Motor neuron (in vitro differentiated cells): ENCODE measurements around the gene PPP1R15A. TPM values are rescaled to one million over a fixed set of nuclear protein-coding genes. Genes with fewer than 3 reads are reported as not detected.
"Not testable (repeated sequence)": the region's sequence is repeated elsewhere in the genome, so short reads cannot be mapped to it uniquely, and the experiment has no call there.

Source experiments
- ATAC-seq, 8 experiments: fragments of 200-7000 bp; cut with Tn5 transposase; replicated peaks in 6 of 8; 2 replicates each; pipeline ENCODE4 v1.8.0; 2021; ENCODE audit warnings: mild to moderate bottlenecking in 8 of 8, moderate library complexity in 8 of 8
- H3K27ac ChIP-seq, 2 donors: fragments of 250-450 bp; sonication (Bioruptor Pico); 2 replicates each; pipeline ENCODE4 v1.9.0; 2021; ENCODE audit warnings: antibody characterized with exemption in 2 of 2, mild to moderate bottlenecking in 2 of 2, moderate library complexity in 1 of 2
- H3K4me1 ChIP-seq, 2 donors: fragments of 250-450 bp; sonication (Bioruptor Pico); replicated peaks in 1 of 2; 2 replicates each; pipeline ENCODE4 v1.6.1; 2021; ENCODE audit warnings: antibody characterized with exemption in 2 of 2, mild to moderate bottlenecking in 2 of 2, moderate library complexity in 1 of 2
- H3K4me3 ChIP-seq, 5 donors: fragments of 250-450 bp; sonication (Bioruptor Pico); 2 replicates each; pipeline ENCODE4 v1.9.0; 2021; ENCODE audit warnings: antibody characterized with exemption in 5 of 5, mild to moderate bottlenecking in 5 of 5, moderate library complexity in 4 of 5
- WGBS, 10 experiments: fragments of 450-650 bp; shearing (Covaris generic); methylation state at CpG; one replicate each; pipeline ENCODE4 v1.0.0; 2022; 5-methylcytosine and 5-hydroxymethylcytosine counted together
- in situ Hi-C, 9 experiments: fragments of 400-800 bp; cut with MboI; loops; one replicate each; pipeline ENCODE4 v1.15.0; 2021; ENCODE audit warnings: low sequenced_read_pairs in 9 of 9, low pct_unique_long_range_greater_than_20kb in 2 of 9; ENCODE audit not compliant: unreplicated experiment in 9 of 9
- total RNA-seq, 8 experiments: library from RNA; unstranded; fragments of 300-600 nt; gene quantifications; 2 replicates each; pipeline versions ENCODE4 v1.2.3 to v1.2.4, GENCODE V29; 2022

PPP1R15A gene
- total RNA-seq, 8 experiments from 2014 or later: 35.2 to 157 (median 68.6) TPM

DNA sequence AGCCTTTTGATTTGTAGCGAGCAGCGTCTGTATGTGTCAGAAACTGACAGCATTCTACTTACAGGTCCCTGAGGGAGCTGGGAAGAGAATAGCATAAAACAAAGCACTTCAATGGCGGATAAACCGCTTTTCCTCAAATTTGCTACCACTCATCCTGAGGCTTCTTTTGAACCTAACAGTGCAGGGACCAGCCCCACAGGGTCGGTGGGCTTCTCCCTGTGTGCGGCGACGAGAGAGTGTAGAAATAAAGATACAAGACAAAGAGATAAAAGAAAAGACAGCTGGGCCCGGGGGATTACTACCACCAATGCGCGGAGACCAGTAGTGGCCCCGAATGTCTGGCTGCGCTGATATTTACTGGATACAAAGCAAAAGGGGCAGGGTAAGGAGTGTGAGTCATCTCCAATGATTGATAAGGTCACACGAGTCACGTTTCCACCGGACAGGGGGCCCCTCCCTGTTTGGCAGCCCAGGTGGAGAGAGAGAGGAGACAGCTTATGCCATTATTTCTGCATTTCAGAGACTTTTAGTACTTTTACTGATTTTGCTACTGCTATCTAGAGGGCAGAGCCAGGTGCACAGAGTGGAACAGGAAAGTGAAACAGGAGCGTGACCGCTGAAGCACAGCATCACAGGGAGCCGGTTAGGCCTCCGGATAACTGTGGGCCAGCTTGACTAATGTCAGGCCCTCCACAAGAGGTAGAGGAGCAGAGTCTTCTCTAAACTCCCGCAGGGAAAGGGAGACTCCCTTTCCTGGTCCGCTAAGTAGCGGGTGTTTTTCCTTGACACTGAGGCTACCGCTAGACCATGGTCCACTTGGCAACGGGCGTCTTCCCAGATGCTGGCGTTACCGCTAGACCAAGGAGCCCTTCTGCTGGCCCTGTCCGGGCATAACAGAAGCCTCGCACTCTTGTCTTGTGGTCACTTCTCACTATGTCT, 4.1 kb downstream of the PPP1R15A start:
- Histone ChIP-seq H3K4me3 (peak overlapping the region; percentile 83 to 97 (median 91)), H3K27ac (peak overlapping the region; percentile 93 to 94), H3K4me1 (peaks cover 24 to 27% of the 10 kb centered on the region in 2 donors)
- ATAC-seq, in situ Hi-C loops: not testable (repeated sequence)
- 22 to 100% (median 59%) methylated on average over 2 to 12 of the region's 30 CpGs; no CpG with 5 or more reads in 2 of the 10 experiments for WGBS, 10 experiments

DNA sequence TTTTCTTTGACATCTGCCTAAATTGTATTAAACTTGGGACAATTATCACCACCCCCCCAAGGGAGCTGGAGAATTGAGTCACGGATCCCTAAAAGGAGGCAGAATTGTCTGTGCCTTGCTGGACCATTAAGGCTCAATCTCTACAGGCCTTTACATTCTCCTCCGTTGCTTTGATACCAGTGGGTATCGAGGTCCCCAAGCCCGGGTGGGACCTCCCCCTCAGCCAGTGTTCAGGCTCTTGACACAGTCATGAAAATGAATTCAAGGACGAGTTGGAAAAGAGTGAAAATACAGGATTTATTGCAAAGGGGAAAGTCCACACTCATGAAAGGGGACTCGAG, 5.6 kb downstream of the PPP1R15A start:
- Histone ChIP-seq H3K4me1 (peaks cover 24 to 25% of the 10 kb centered on the region in 2 donors), H3K27ac (no peak overlapping the region), H3K4me3 (no peak overlapping the region)
- no peak for ATAC-seq
- WGBS, 10 experiments: 68 to 100% (median 89%) methylated on average over 2 to 5 of the region's 6 CpGs; no CpG with 5 or more reads in 3 of the 10 experiments
- in situ Hi-C loops: no loop called here

DNA sequence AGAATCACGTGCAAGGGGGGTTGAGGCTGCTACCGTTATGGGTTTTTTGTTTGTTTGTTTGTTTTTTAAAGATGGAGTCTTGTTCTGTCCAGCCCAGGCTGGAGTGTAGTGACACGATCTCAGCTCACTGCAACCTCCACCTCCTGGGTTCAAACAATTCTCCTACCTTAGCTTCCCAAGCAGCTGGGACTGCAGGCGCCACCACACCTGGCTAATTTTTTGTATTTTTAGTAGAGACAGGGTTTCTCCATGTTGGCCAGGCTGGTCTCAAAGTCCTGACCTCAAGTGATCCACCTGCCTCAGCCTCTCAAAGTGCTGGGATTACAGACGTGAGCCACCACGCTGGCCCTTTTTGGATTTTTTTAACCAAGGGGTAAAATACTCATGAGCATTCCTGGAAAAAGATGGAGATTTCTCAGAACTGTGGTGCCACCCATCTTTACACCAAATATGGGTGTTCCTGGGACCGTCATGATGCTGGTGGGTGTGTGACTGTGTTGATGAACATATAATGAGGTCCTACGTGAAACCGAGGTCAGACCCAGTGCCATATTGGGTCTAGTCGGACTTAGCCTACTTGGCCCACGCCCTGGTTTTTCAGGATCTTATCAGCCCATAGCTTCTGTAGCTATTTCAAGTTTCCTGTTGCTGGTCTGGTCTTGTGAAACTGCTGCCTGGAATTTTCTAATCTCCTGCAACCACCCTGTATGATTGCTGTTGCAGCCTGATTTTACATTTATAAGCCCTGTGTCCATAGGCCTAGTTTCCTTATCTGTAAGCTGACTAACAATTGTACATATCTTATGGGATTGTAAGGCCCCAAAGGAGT, 6.2 kb downstream of the PPP1R15A start:
- no peak overlapping the region for H3K27ac ChIP-seq
- in situ Hi-C loops: no loop called here
- H3K4me1 ChIP-seq: peaks cover 22 to 25% of the 10 kb centered on the region in 2 donors
- peak in 3 of 8 experiments; percentile 2 to 11 (median 3) for ATAC-seq
- no peak overlapping the region for H3K4me3 ChIP-seq
- 29 to 97% (median 90%) methylated on average over 2 to 8 of the region's 11 CpGs; no CpG with 5 or more reads in 2 of the 10 experiments for WGBS, 10 experiments

DNA sequence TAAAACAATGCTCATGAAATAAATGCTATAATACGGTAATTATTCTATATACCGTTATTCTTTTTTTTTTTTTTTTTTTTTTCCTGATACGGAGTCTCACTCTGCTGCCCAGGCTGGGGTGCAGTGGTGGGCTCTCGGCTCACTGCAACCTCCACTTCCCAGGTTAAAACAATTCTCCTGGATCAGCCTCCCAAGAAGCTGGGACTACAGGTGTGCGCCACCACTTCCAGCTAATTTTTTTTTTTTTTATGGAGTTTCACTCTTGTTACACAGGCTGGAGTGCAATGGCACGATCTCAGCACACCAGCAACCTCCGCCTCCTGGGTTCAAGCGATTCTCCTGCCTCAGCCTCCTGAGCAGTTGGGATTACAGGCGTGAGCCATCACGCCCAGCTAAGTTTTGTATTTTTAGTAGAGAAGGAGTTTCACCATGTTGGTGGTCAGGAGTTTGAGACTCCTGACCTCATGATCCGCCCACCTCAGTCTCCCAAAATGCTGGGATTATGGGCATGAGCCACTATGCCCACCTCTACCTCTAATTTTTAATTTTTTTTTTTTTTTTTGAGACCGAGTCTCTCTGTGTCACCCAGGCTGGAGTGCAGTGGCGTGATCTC, 6.9 kb downstream of the PPP1R15A start:
- no peak for ATAC-seq
- peaks cover 14 to 20% of the 10 kb centered on the region in 2 donors for H3K4me1 ChIP-seq
- in situ Hi-C loops: no loop called here
- no peak overlapping the region for H3K4me3 ChIP-seq
- 50 to 100% (median 87%) methylated on average over 2 to 11 of the region's 13 CpGs for WGBS, 10 experiments
- no peak overlapping the region for H3K27ac ChIP-seq

DNA sequence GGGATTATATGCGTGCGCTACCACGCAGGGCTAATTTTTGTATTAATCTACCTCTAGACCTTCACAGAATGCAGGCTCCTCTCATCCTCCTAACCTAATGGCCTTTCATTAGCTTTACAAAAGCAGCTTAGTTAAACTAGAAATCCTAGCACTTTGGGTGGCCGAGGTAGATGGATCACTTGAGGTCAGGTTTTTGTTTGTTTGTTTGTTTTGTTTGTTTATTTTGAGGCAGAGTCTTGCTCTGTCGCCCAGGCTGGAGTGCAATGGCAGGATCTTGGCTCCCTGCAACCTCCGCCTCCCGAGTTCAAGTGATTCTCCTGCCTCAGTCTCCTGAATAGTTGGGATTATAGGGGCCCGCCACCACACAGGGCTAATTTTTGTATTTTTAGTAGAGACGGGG, 7.5 kb downstream of the PPP1R15A start:
- H3K27ac ChIP-seq, in situ Hi-C loops, ATAC-seq, H3K4me3 ChIP-seq: not testable (repeated sequence)
- peaks cover 9 to 15% of the 10 kb centered on the region in 2 donors for H3K4me1 ChIP-seq
- 66 to 84% (median 81%) methylated on average over 1 to 9 of the region's 9 CpGs; no CpG with 5 or more reads in 2 of the 10 experiments for WGBS, 10 experiments

DNA sequence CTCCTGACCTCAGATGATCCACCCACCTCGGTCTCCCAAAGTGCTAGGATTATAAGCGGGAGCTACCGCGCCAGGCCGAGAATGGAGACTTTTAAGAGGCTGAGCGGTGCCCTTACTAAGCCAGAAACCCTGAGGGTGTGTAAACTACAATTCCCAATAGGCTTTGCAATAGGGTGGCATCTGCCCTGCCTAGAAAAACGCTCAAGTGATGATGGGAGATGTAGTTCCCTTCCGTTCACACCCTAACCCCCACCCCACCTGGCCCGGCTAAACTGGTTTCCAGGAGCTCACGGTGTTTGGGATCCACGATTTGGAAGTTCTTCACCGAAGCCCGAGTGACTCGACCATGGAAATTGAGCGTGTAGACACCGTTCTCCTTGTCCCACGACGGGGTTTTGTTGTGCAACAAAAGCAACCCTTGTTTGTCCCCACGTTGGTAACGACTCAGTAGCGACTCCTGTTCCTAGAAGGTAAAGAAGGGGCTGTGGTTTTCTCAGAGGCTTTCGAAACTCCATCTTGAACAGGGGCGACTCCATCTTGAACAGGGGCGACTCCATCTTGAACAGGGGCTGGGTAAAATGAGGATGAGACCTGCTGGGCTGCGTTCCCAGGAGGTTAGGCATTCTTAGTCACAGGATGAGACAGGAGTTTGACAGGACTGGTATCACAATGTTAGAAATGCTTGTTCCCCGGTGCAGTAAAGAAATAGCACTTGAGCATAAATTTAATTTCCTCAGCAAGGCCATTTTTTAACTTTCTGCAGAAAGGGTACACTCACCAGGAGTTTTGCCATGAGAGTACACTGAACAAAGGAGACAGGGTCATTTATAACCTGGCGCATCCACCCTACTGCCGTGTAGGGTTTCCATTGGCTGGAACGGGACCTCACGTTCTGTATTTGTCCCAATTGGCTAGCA, 9.8 kb downstream of the PPP1R15A start:
- WGBS, 10 experiments: 75 to 100% (median 89%) methylated on average over 1 to 21 of the region's 30 CpGs
- Histone ChIP-seq H3K27ac (no peak overlapping the region), H3K4me3 (no peak overlapping the region), H3K4me1 (no peaks in the 10 kb centered on the region)
- peak; percentile 1 to 51 (median 30) for ATAC-seq
- in situ Hi-C loops: no loop called here

DNA sequence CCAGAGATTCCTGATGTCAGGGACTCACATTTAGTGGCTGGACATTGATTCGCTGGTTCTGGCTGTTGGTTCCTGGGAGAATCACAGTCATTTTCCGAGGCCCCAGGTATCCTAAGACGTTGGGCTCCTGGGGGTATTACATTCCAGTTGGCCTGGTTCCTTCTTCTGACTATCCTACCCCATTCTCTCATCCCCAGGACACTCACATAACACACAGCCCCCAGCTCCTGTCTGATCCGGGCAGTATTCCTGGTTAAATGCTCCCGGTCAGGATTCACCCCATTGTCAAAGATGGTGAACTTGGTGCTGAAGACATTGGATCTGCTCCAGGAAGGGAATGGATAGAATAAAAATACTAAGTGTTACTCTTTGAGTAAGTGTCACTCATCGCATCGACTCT, 11.5 kb downstream of the PPP1R15A start:
- peak in 1 of 8 experiments; percentile 2 for ATAC-seq
- in situ Hi-C loops: no loop called here
- no peak overlapping the region for H3K4me3 ChIP-seq
- 80 to 100% (median 100%) methylated on average over 1 to 5 of the region's 7 CpGs; no CpG with 5 or more reads in 2 of the 10 experiments for WGBS, 10 experiments
- H3K27ac ChIP-seq: no peak overlapping the region
- H3K4me1 ChIP-seq: no peaks in the 10 kb centered on the region

DNA sequence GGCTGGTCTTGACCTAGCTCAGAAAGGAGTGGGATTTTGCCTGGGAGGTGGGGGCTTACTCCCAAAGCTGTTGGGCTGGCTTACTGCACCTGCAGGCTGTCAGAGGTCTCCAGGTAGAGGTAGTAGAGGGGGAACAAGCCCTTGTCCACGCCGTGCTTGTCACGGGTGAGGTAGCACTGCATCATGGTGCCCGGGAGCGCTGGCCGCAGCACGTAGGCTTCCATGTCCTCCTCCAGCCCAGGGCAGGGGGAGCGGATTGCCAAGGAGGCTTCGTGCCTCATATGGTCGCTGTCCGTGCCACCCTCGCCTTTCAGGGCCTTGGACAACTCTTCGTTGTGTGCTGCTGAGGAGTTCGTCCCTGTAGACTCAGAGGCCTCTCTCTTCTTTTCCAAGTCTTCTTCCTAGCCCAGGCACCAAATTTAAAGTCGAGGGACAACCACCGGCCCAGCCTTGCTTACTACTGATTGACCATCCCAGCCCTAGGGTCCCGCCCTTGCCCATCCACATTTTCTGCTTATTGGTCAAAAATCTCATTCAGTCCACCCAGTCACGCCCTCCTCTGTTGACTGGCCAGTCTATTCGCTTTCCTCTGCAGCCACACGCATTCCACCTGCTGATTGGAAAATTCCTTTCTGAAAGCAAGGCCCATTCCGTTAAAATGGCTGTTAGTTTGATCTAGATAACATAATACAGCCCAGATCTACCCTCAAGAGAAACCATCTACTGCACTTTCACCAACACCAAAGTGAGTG, 15.8 kb downstream of the PPP1R15A start:
- ATAC-seq: peak in 1 of 8 experiments; percentile 18
- in situ Hi-C loops: no loop called here
- whole genome bisulfite sequencing, 10 experiments: 78 to 100% (median 88%) methylated on average over 1 to 11 of the region's 21 CpGs

DNA sequence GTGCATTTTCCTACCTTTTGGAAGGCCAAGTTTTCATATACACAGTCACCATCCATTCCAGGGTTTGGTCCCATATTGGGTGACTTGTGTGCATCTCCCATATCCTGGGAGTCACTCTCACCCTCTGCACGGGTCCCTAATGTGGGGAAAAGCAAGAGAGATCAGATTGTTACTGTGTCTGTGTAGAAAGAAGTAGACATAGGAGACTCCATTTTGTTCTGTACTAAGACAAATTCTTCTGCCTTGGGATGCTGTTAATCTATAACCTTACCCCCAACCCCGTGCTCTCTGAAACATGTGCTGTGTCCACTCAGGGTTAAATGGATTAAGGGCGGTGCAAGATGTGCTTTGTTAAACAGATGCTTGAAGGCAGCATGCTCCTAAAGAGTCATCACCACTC, 17.3 kb downstream of the PPP1R15A start:
- H3K4me3 ChIP-seq, ATAC-seq, H3K27ac ChIP-seq, in situ Hi-C loops, H3K4me1 ChIP-seq: not testable (repeated sequence)
- 43% methylated on average over 1 of the region's 3 CpGs; no CpG with 5 or more reads in 9 of the 10 experiments for WGBS, 10 experiments

More for the DNA sequence above, 15.8 kb downstream of the PPP1R15A start:
- H3K4me3 ChIP-seq: no peak overlapping the region
- peaks cover 0 to 2% of the 10 kb centered on the region in 2 donors for H3K4me1 ChIP-seq
- no peak overlapping the region for H3K27ac ChIP-seq

DNA sequence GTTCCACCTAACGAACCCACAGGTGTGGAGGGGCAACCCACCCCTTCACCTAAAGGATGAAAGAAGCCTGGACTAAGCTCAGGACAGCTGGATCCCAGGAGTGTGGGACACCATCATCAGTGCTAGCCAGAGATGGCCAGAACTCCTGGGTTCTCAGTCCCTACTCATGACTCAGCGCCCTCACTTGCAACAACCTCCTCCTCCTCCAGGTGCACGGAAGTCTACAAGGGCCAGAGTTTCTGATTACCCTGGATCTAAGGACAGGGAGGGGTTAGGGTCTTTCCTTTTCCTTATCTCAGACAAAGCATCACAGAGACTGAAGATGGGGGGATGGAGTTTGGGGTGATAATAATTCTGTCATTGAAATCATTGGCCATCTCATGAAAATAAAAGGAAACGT, 18.3 kb downstream of the PPP1R15A start:
- in situ Hi-C loops: no loop called here

DNA sequence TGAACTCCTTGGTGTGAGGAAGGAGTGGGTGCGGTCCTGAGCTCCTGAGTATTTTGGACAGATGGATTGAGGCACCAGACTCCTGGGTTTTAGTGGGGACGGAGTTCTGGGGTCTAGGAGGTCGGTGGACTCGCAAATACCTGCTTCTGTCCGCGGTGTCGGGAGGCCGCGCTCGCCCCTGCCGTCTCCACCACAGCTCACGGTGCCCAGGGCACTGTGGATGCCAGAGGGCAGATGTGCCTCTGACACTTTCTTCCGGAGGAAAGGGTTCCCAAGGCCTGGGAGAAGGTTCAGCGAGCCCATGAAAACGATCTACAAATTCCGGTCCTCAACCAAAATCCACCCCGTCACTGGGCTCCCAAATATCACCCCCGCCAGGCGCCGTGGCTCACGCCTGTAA, 23.0 kb downstream of the PPP1R15A start:
- H3K27ac ChIP-seq: no peak overlapping the region

More for the DNA sequence above, 18.3 kb downstream of the PPP1R15A start:
- no peak overlapping the region for H3K4me3 ChIP-seq
- no peak overlapping the region for H3K27ac ChIP-seq
- ATAC-seq: peak in 1 of 8 experiments; percentile 33
- 63 to 86% (median 80%) methylated on average over 1 to 3 of the region's 4 CpGs; no CpG with 5 or more reads in 4 of the 10 experiments for WGBS, 10 experiments
- peaks cover 0 to 2% of the 10 kb centered on the region in 2 donors for H3K4me1 ChIP-seq

More for the DNA sequence above, 23.0 kb downstream of the PPP1R15A start:
- peaks cover 0 to 2% of the 10 kb centered on the region in 2 donors for H3K4me1 ChIP-seq
- in situ Hi-C loops: no loop called here
- WGBS, 10 experiments: 60 to 100% (median 90%) methylated on average over 1 to 7 of the region's 21 CpGs; no CpG with 5 or more reads in 5 of the 10 experiments
- no peak overlapping the region for H3K4me3 ChIP-seq
- no peak for ATAC-seq
